GM12865 (cell line): ENCODE data around the gene INSM2.
A peak's percentile ranks its signal among the peaks of the same experiment; 100 is the strongest.

ENCODE experiments used
- DNase-seq: peaks from one replicate; pipeline ENCODE4 v3.0.0; 2010; ENCODE audit warnings: low read depth
- H3K4me3 ChIP-seq: 2 replicates; pipeline ENCODE4 v1.5.1; 2011; ENCODE audit warnings: mild to moderate bottlenecking, low read depth, low read length, control low read depth
- TF ChIP-seq, protein P1 (sequence below): IDR thresholded peaks from 2 replicates; pipeline ENCODE4 v1.5.1; 2011; ENCODE audit warnings: low read length, control low read depth, low read depth, inconsistent platforms; ENCODE audit not compliant: insufficient read depth; ENCODE audit errors: missing control alignments

The INSM2 gene

DNA sequence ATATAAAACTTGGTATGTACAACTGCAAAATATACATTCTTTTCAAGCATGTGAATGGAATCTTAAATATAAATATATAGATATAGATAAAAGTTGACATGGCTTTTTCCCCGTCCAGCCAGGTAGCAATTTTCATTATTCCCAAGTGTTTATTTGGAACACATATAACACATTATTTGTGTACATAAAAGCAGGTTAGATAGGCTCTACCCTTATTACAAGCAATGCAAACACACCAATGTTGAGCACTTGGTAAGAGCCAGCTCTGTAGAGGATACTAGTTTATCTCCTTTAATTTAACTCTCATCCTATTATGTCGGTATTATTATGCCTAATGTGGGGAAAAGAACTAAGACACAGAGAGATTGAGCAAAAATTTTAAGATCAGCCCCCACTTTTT is 7.0 kb upstream of the INSM2 start:
- H3K4me3 ChIP-seq = no peak overlapping the region
- TF ChIP-seq, protein P1, sequence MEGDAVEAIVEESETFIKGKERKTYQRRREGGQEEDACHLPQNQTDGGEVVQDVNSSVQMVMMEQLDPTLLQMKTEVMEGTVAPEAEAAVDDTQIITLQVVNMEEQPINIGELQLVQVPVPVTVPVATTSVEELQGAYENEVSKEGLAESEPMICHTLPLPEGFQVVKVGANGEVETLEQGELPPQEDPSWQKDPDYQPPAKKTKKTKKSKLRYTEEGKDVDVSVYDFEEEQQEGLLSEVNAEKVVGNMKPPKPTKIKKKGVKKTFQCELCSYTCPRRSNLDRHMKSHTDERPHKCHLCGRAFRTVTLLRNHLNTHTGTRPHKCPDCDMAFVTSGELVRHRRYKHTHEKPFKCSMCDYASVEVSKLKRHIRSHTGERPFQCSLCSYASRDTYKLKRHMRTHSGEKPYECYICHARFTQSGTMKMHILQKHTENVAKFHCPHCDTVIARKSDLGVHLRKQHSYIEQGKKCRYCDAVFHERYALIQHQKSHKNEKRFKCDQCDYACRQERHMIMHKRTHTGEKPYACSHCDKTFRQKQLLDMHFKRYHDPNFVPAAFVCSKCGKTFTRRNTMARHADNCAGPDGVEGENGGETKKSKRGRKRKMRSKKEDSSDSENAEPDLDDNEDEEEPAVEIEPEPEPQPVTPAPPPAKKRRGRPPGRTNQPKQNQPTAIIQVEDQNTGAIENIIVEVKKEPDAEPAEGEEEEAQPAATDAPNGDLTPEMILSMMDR = no peak
- no peak for DNase-seq

DNA sequence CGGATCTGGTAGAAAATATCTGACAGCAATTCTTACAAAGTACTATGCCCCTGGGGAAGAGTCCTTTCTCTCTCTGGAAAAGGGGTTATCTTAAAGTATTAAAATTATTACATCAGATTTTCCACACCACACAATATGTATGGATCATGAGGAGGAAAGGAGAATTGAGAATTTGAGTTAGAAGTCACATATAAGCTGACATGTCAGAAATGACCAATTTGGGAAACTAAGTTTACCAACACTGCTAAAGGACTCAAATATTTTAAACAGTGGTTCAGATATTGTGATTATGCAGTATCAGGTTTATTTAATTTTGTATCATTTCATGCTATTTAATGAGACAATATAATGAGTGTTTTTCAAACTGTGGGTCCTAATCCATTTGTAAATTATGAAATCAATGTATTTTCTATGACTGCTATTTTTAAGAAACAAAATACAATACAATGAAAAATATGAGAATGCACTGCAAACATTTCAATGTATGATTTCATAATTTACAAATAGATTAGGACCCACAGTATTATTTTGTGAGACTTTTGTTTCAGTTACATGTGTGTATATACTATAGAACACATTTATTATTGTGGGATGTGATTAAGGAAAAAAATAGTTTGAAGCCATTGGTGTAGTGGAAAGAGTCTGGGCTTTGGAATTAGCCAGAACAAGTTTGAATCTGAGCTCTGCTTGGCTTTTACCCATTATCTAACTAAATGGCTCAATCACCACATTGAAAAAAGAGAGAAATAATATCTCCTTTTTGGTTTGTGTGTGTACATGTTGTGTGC is 1.8 kb upstream of the INSM2 start:
- TF ChIP-seq, protein P1 = no peak
- no peak for DNase-seq
- H3K4me3 ChIP-seq = no peak overlapping the region

DNA sequence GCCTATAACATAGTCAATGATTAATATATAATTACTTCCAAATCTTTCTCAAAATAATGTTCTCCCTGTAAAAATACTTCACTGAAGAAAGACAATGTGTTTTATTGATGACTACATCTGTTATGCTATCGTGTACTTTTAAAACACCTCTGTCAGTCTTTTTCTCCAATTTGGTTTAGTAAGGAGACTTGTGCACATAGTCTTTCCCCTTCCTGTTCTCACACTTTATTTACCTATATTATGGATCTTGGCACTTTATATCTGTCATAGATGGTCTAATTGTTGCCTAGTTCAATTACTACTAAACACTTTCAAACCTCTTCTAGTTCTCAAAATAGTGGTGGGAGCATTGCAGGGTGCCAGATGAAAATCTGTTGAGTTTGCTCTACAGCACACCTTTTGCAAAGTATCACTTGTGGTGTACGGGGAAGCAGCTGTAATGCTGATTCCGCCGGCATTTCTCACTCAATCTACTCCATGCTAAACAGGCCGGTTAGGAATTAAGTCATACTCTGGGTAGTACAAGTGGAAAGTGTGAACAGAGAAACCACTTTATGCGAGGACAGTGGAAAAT is 1.1 kb upstream of the INSM2 start:
- peak overlapping the region; percentile 89 for H3K4me3 ChIP-seq
- no peak for DNase-seq
- TF ChIP-seq, protein P1 = no peak

DNA sequence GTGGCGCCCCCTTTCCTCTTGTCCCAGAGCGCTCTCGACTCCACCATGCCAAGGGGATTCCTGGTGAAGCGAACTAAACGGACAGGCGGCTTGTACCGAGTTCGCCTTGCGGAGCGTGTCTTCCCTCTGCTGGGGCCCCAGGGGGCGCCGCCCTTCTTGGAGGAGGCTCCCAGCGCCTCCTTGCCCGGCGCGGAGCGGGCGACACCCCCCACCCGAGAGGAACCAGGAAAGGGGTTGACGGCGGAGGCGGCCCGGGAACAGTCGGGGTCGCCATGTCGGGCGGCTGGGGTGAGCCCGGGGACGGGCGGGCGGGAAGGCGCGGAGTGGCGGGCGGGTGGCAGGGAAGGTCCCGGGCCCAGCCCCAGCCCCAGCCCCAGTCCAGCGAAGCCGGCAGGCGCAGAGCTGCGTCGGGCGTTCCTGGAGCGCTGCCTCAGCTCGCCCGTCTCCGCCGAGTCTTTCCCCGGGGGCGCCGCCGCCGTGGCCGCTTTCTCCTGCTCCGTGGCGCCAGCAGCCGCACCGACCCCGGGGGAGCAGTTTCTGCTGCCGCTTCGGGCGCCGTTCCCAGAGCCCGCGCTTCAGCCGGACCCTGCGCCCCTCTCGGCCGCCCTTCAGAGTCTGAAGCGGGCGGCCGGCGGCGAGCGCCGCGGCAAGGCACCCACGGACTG is 376 bp downstream of the INSM2 start:
- H3K4me3 ChIP-seq = peak overlapping the region; percentile 89
- TF ChIP-seq, protein P1 = peak; percentile 12
- DNase-seq = peak; percentile 28

DNA sequence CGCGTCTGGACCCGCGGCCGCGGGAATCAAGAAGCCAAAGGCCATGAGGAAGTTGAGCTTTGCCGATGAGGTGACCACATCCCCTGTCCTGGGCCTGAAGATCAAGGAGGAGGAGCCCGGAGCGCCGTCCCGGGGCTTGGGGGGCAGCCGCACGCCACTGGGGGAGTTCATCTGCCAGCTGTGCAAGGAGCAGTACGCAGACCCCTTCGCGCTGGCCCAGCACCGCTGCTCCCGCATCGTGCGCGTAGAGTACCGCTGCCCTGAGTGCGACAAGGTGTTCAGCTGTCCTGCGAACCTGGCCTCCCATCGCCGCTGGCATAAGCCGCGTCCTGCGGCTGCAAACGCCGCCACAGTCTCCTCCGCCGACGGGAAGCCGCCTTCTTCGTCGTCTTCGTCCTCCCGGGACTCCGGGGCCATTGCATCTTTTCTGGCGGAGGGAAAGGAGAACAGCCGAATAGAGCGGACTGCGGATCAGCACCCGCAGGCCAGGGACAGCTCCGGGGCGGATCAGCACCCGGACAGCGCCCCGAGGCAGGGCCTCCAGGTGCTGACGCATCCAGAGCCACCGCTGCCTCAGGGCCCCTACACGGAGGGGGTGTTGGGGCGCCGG is 1.0 kb downstream of the INSM2 start:
- TF ChIP-seq, protein P1 = no peak
- peak; percentile 70 for DNase-seq
- H3K4me3 ChIP-seq = peak overlapping the region; percentile 89; the same call in 1 of the 2 replicates

DNA sequence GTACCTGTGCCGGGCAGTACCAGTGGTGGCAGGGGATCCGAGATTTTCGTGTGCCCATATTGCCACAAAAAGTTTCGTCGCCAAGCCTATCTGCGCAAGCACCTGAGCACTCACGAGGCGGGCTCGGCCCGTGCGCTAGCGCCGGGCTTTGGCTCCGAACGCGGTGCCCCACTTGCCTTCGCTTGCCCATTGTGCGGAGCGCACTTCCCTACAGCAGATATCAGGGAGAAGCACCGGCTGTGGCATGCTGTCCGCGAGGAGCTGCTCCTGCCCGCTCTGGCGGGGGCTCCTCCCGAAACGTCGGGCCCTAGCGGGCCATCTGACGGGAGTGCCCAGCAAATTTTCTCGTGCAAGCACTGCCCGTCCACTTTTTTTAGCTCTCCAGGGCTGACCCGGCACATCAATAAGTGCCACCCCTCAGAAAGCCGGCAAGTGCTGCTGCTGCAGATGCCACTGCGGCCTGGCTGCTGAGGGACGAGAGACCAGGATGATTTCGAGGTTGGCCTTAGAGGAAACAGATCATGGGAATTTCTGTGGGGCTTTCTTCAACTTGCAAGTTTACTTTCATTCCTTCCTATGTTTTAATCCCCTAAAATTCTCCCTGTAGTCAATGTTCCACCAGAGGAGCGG is 1.6 kb downstream of the INSM2 start:
- peak; percentile 1 for DNase-seq
- no peak overlapping the region for H3K4me3 ChIP-seq

More for the DNA sequence above, 1.6 kb downstream of the INSM2 start:
- TF ChIP-seq, protein P1 = no peak
